Effector memory CD4-positive, alpha-beta T cell (primary cell): ENCODE results near the gene TSPAN5.

Experiments
- DNase-seq, 3 donors: peaks; one replicate each; pipeline ENCODE4 v3.0.0-alpha.2; 2020
- H3K27ac ChIP-seq: 2 replicates; pipeline ENCODE4 v1.7.0; 2013; ENCODE audit warnings: mild to moderate bottlenecking, low read length, moderate library complexity; ENCODE audit not compliant: insufficient read depth, poor library complexity, severe bottlenecking
- H3K27me3 ChIP-seq: replicated peaks from 2 replicates; pipeline ENCODE4 v1.7.0; 2013; ENCODE audit warnings: mild to moderate bottlenecking, low read length; ENCODE audit not compliant: insufficient read depth, control insufficient read depth, poor library complexity, severe bottlenecking
- H3K36me3 ChIP-seq: 2 replicates; pipeline ENCODE4 v1.7.0; 2013; ENCODE audit warnings: mild to moderate bottlenecking, low read length, moderate library complexity; ENCODE audit not compliant: control insufficient read depth, insufficient read depth
- H3K4me1 ChIP-seq: 2 replicates; pipeline ENCODE4 v1.7.0; 2013; ENCODE audit warnings: low read length, mild to moderate bottlenecking; ENCODE audit not compliant: control insufficient read depth, insufficient read depth, poor library complexity, severe bottlenecking
- H3K4me3 ChIP-seq: 2 replicates; pipeline ENCODE4 v1.7.0; 2013; ENCODE audit warnings: low read length, low read depth, mild to moderate bottlenecking; ENCODE audit not compliant: insufficient read depth, poor library complexity, severe bottlenecking
- H3K9me3 ChIP-seq: 2 replicates; pipeline ENCODE4 v1.7.0; 2013; ENCODE audit warnings: mild to moderate bottlenecking, low read length, moderate library complexity; ENCODE audit not compliant: control insufficient read depth

The TSPAN5 gene

GRCh38 chr4:98516042-98516440, 142.4 kb downstream of the TSPAN5 start:
- Histone ChIP-seq H3K9me3 (no peaks in the 10 kb centered on the region), H3K27me3 (no peaks in the 10 kb centered on the region), H3K27ac (no peak overlapping the region), H3K4me3 (no peak overlapping the region), H3K4me1 (no peaks in the 10 kb centered on the region), H3K36me3 (no peaks in the 10 kb centered on the region)
- DNase-seq, result no peak

DNA sequence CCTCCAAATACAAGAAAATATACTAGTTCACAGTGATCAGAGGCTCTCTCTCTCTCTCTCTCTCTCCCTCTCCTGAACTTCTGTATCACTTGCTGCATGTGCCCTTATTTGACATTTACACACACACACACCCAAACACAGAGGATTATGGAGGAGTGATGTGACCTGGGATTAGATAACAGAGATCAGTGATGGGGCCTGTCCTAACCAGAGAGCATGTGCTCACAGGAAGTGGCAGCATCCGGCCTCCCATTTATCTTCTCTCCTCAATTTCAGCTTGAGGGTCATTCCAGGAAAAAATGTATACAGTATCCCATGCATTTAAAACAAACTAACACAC, 143.0 kb downstream of the TSPAN5 start:
- no peaks in the 10 kb centered on the region for H3K4me1 ChIP-seq
- no peaks in the 10 kb centered on the region for H3K27me3 ChIP-seq
- H3K36me3 ChIP-seq, result no peaks in the 10 kb centered on the region
- H3K27ac ChIP-seq, result no peak overlapping the region
- no peaks in the 10 kb centered on the region for H3K9me3 ChIP-seq
- DNase-seq, result no peak
- no peak overlapping the region for H3K4me3 ChIP-seq

GRCh38 chr4:98514741-98515469, 143.5 kb downstream of the TSPAN5 start:
- Histone ChIP-seq H3K4me1 (no peaks in the 10 kb centered on the region), H3K4me3 (no peak overlapping the region), H3K27me3 (no peaks in the 10 kb centered on the region), H3K27ac (no peak overlapping the region), H3K36me3 (no peaks in the 10 kb centered on the region), H3K9me3 (no peaks in the 10 kb centered on the region)
- DNase-seq, result no peak

DNA sequence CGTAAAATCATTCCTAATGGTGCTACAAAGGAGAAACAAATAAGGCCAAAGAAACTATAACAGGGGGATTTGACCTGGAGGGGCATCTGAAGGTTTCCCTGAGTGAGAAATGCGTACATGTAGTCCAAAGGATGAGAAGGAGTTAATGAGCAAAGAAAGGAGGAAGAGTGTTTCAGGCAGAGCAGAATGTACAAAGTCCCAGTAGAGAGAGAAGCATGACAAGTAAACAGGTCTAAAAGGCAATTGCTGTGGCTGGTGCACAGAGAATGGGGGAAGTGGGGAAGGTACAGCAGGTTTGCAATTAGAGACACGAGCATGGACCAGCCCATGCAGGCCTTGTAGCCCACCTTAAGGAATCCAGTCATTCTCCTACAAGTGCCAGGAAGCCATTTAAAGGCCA, 145.5 kb downstream of the TSPAN5 start:
- H3K27me3 ChIP-seq, result no peaks in the 10 kb centered on the region
- H3K27ac ChIP-seq, result no peak overlapping the region
- no peak overlapping the region for H3K4me3 ChIP-seq
- no peaks in the 10 kb centered on the region for H3K36me3 ChIP-seq
- H3K4me1 ChIP-seq, result no peaks in the 10 kb centered on the region
- DNase-seq, result no peak
- H3K9me3 ChIP-seq, result no peaks in the 10 kb centered on the region

DNA sequence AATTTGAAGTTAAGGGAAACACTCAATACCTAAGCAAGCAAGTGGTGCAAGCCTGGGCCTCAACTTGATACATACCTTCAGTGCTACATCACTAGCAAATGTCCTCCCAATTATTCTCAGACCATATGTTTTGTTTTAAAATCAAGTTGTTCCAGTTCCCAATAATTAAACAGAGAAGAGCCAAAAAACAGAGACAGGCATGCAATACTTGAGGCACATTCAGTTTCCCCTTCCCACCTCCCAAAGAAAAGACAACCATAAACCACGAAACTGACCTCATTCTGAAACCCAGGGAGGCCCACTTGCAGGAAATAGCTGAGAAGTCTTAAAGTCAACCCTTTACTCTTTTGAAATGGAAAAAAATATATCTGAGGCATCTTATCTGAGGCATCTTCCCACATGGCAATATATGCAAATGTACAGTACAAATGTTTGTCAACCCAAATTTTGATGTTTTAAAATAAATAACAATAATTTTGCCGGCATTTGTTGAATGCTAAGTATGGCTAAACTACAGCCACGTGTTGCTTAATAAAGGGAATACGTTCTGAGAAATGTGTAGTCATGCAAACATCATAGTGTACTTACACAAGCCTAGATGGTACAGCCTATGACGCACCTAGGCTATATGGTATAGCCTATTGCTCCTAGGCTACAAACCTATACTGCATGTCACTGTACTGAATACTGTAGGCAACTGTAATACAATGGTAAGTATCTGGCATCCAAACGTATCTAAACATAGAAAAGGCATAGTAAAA, 147.5 kb downstream of the TSPAN5 start:
- no peaks in the 10 kb centered on the region for H3K4me1 ChIP-seq
- H3K36me3 ChIP-seq, result no peaks in the 10 kb centered on the region
- H3K27me3 ChIP-seq, result no peaks in the 10 kb centered on the region
- no peak for DNase-seq
- no peak overlapping the region for H3K27ac ChIP-seq
- no peak overlapping the region for H3K4me3 ChIP-seq
- H3K9me3 ChIP-seq, result no peaks in the 10 kb centered on the region

DNA sequence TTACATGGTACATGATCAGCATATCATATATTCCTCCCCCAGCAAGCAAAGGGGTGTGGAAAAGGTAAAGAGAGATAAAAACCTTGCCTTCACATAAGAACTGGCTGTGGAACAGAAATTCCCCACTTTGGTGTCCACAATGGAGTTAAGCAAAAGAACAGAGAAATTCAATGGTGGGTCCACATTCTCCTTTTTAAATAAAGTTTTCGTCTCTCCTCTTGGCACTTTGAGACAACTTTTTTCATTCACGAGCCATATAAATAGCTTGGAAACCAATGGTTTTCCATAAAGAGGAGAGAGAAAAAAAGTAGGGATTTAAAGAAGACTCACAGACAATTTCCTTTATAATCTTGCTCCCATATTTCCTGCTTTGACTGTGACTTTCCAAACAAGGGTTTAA, 148.1 kb downstream of the TSPAN5 start:
- Histone ChIP-seq H3K4me1 (no peaks in the 10 kb centered on the region), H3K4me3 (no peak overlapping the region), H3K27ac (no peak overlapping the region), H3K27me3 (no peaks in the 10 kb centered on the region), H3K36me3 (no peaks in the 10 kb centered on the region), H3K9me3 (no peaks in the 10 kb centered on the region)
- no peak for DNase-seq

DNA sequence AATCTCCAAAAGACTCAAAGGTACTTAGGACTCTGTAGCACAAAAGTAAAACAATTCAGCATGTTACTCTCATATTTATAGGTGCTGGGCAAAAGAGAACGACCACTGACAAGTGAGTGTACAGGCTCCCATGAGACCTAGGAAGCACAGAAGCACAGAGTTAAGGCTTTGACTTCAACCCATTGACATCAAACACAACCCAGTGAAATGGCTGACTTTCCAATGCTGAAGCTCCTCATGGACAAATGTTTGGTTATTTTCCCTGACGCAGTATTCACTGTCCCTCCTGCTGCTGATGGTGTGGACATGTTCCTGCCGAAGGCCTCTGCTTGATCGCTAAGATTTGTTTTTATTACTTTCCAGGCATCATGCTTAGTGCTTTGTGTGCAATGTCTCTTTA, 148.7 kb downstream of the TSPAN5 start:
- no peak overlapping the region for H3K27ac ChIP-seq

GRCh38 chr4:98508829-98509598, 149.4 kb downstream of the TSPAN5 start:
- no peak overlapping the region for H3K4me3 ChIP-seq
- H3K9me3 ChIP-seq, result no peaks in the 10 kb centered on the region
- no peaks in the 10 kb centered on the region for H3K4me1 ChIP-seq
- H3K36me3 ChIP-seq, result no peaks in the 10 kb centered on the region
- DNase-seq, result no peak
- no peak overlapping the region for H3K27ac ChIP-seq
- no peaks in the 10 kb centered on the region for H3K27me3 ChIP-seq

More for the DNA sequence above, 148.7 kb downstream of the TSPAN5 start:
- Histone ChIP-seq H3K4me3 (no peak overlapping the region), H3K9me3 (no peaks in the 10 kb centered on the region), H3K27me3 (no peaks in the 10 kb centered on the region), H3K4me1 (no peaks in the 10 kb centered on the region), H3K36me3 (no peaks in the 10 kb centered on the region)
- DNase-seq, result no peak

DNA sequence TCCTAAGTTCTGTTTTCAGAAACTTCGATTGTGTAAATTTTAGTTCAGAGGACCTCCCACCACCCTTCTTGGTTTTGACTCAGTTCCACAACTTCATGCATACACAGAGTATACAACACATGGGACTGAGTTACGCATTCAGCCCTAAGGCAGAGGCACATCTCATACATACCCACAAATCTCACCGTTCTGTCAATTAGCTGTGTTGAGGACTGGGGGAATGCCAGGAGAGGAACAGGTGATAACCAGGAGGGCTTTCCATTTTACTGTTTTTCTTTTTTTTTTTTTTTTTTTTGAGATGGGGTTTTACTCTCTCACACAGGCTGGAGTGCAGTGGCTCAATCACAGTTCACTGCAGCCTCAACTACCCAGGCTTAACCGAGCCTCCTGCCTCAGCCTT, 150.2 kb downstream of the TSPAN5 start:
- Histone ChIP-seq H3K4me1 (no peaks in the 10 kb centered on the region), H3K27me3 (no peaks in the 10 kb centered on the region), H3K36me3 (no peaks in the 10 kb centered on the region), H3K9me3 (no peaks in the 10 kb centered on the region), H3K4me3 (no peak overlapping the region), H3K27ac (no peak overlapping the region)
- DNase-seq, result no peak

- no peak overlapping the region for H3K27ac ChIP-seq
- H3K36me3 ChIP-seq, result no peaks in the 10 kb centered on the region
- no peak for DNase-seq
- no peak overlapping the region for H3K4me3 ChIP-seq
- no peaks in the 10 kb centered on the region for H3K9me3 ChIP-seq
- H3K27me3 ChIP-seq, result no peaks in the 10 kb centered on the region
- no peaks in the 10 kb centered on the region for H3K4me1 ChIP-seq
Observed at GRCh38 chr4:98507299-98507698, 151.1 kb downstream of the TSPAN5 start.
